ENCODE data around the gene CNTNAP2. TPM values are rescaled to one million over a fixed set of nuclear protein-coding genes. Genes with fewer than 3 reads are reported as not detected.

CNTNAP2 gene
- total RNA-seq, 1 donor = 7.6 TPM

DNA sequence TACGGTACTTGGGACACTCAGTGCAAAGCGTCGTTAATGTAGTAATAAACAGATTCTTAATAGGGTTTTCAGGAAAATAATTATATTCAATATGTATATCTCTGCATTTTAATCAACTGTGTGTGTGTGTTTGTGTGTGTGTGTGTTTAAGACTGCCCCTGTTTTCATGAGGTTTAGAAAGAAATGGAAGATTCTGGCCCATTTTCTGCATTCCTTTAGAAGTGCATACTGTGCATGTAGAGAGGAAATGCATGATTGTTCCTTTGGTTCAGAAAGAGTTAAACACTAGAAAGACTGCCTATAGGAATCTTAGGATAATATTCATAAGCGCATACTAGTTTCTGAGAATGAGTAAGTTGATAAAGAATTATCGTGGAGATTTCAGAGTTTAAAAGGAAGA, 975 bp downstream of the CNTNAP2 start:
- H3K4me2 ChIP-seq (ENCODE audit: insufficient read depth, low read length) = no peak overlapping the region
- no peaks in the 10 kb centered on the region for H4K20me1 ChIP-seq (ENCODE audit: insufficient read depth, low read length)
- TF ChIP-seq, protein P1, sequence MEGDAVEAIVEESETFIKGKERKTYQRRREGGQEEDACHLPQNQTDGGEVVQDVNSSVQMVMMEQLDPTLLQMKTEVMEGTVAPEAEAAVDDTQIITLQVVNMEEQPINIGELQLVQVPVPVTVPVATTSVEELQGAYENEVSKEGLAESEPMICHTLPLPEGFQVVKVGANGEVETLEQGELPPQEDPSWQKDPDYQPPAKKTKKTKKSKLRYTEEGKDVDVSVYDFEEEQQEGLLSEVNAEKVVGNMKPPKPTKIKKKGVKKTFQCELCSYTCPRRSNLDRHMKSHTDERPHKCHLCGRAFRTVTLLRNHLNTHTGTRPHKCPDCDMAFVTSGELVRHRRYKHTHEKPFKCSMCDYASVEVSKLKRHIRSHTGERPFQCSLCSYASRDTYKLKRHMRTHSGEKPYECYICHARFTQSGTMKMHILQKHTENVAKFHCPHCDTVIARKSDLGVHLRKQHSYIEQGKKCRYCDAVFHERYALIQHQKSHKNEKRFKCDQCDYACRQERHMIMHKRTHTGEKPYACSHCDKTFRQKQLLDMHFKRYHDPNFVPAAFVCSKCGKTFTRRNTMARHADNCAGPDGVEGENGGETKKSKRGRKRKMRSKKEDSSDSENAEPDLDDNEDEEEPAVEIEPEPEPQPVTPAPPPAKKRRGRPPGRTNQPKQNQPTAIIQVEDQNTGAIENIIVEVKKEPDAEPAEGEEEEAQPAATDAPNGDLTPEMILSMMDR (IDR thresholded peaks at IDR 0.05; ENCODE audit: extremely low read depth, low read depth, low read length) = no peak
- no peak overlapping the region for H2AFZ ChIP-seq (ENCODE audit: low read length)
- H3K4me3 ChIP-seq (ENCODE audit: insufficient read depth, low read length) = no peak overlapping the region
- no peaks in the 10 kb centered on the region for H3K27me3 ChIP-seq (ENCODE audit: insufficient read depth, low read length)
- no peak for DNase-seq (ENCODE audit: insufficient read length, low spot score, missing footprints)
- no peaks in the 10 kb centered on the region for H3K79me2 ChIP-seq (ENCODE audit: insufficient read depth, low read length)
- no peak overlapping the region for H3K27ac ChIP-seq (ENCODE audit: low read depth, low read length)
- H3K36me3 ChIP-seq (ENCODE audit: insufficient read depth, low read length) = no peaks in the 10 kb centered on the region
- no peaks in the 10 kb centered on the region for H3K4me1 ChIP-seq (ENCODE audit: insufficient read depth, low read length)
- no peaks in the 10 kb centered on the region for H3K9me3 ChIP-seq (ENCODE audit: low read depth, low read length)

DNA sequence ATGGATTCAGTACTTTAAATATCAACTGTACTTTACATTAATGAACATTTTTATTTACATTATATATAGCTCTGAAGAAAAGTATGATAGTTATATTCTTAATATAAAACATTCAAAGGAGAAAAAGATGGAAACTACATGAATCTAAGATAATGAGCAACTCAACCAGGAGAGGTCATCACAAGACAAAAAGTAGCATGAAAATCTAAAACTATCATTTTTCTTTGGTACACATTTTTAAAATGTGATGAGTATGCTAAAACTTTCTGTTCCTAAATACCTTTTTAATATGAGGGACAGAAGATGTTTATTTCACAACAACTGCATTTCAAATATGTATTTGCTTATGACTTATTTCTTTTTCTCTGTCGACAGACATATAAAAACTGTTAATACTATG, 2.4 kb downstream of the CNTNAP2 start:
- Histone ChIP-seq H3K4me2 (ENCODE audit: insufficient read depth, low read length) (no peak overlapping the region), H3K9me3 (ENCODE audit: low read depth, low read length) (no peaks in the 10 kb centered on the region), H3K4me1 (ENCODE audit: insufficient read depth, low read length) (no peaks in the 10 kb centered on the region), H3K27ac (ENCODE audit: low read depth, low read length) (no peak overlapping the region), H3K27me3 (ENCODE audit: insufficient read depth, low read length) (no peaks in the 10 kb centered on the region), H3K79me2 (ENCODE audit: insufficient read depth, low read length) (no peaks in the 10 kb centered on the region), H3K36me3 (ENCODE audit: insufficient read depth, low read length) (no peaks in the 10 kb centered on the region), H4K20me1 (ENCODE audit: insufficient read depth, low read length) (no peaks in the 10 kb centered on the region), H3K4me3 (ENCODE audit: insufficient read depth, low read length) (no peak overlapping the region), H2AFZ (ENCODE audit: low read length) (no peak overlapping the region)
- no peak for DNase-seq (ENCODE audit: insufficient read length, low spot score, missing footprints)
- TF ChIP-seq, protein P1 (IDR thresholded peaks at IDR 0.05; ENCODE audit: extremely low read depth, low read depth, low read length) = no peak

DNA sequence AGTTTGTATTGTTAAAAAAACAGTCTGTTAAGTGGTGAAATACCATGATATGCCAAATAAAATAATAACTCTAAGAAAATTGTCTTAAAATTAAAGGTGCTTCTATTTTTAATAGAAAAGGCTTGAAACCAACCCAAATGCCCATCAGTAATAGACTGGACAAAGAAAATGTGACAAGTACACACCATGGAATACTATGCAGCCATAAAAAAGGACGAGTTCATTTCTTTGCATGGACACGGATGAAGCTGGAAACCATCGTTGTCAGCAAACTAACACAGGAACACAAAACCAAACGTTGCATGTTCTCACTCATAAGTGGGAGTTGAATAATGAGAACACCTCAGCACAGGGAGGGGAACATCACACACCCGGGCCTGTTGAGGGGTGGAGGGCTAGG, 7.1 kb downstream of the CNTNAP2 start:
- TF ChIP-seq, protein P1 (IDR thresholded peaks at IDR 0.05; ENCODE audit: extremely low read depth, low read depth, low read length) = no peak
- Histone ChIP-seq H3K9me3 (ENCODE audit: low read depth, low read length) (peaks cover 3% of the 10 kb centered on the region), H4K20me1 (ENCODE audit: insufficient read depth, low read length) (no peaks in the 10 kb centered on the region), H3K4me1 (ENCODE audit: insufficient read depth, low read length) (no peaks in the 10 kb centered on the region), H3K4me2 (ENCODE audit: insufficient read depth, low read length) (no peak overlapping the region), H2AFZ (ENCODE audit: low read length) (no peak overlapping the region), H3K4me3 (ENCODE audit: insufficient read depth, low read length) (no peak overlapping the region), H3K79me2 (ENCODE audit: insufficient read depth, low read length) (no peaks in the 10 kb centered on the region), H3K36me3 (ENCODE audit: insufficient read depth, low read length) (no peaks in the 10 kb centered on the region), H3K27ac (ENCODE audit: low read depth, low read length) (no peak overlapping the region), H3K27me3 (ENCODE audit: insufficient read depth, low read length) (no peaks in the 10 kb centered on the region)
- no peak for DNase-seq (ENCODE audit: insufficient read length, low spot score, missing footprints)

DNA sequence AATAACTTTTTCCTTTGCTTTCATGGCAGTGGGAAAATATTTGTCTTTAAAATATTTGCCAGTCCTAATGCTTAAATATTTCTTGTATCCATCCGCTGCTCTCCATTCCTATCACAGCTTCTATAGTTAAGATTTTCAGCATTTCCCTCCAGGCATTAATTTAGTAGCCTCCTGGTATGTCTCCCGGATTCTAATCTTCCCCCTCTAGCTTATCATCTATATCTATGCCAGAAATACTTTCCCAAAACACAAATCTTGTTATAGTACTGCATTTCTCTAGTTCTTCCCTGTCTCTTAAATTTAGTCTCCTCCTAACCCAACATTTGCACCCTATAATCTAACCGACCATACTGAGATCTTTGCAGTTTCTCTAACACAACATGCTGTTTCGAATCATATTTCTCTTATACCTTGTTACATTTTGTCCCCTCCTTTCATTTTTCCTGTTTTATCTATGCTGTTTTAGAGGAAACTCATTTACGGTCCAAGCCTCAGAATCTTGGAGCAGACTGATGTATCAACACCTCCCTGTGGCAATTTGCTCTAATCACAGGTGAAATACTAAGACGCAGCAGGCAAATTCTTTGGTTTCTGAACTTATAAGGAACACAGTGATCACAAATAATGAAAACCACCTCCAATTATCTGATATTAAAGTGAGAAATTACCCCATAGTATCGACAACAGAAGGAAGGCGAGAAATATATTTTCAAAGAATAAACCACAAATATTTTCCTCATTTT, 10.3 kb downstream of the CNTNAP2 start:
- Histone ChIP-seq H3K79me2 (ENCODE audit: insufficient read depth, low read length) (no peaks in the 10 kb centered on the region), H3K9me3 (ENCODE audit: low read depth, low read length) (peaks cover 3% of the 10 kb centered on the region), H4K20me1 (ENCODE audit: insufficient read depth, low read length) (no peaks in the 10 kb centered on the region), H3K36me3 (ENCODE audit: insufficient read depth, low read length) (no peaks in the 10 kb centered on the region), H3K27ac (ENCODE audit: low read depth, low read length) (no peak overlapping the region), H3K27me3 (ENCODE audit: insufficient read depth, low read length) (no peaks in the 10 kb centered on the region), H3K4me1 (ENCODE audit: insufficient read depth, low read length) (no peaks in the 10 kb centered on the region), H2AFZ (ENCODE audit: low read length) (no peak overlapping the region), H3K4me3 (ENCODE audit: insufficient read depth, low read length) (no peak overlapping the region), H3K4me2 (ENCODE audit: insufficient read depth, low read length) (no peak overlapping the region)
- no peak for DNase-seq (ENCODE audit: insufficient read length, low spot score, missing footprints)
- TF ChIP-seq, protein P1 (IDR thresholded peaks at IDR 0.05; ENCODE audit: extremely low read depth, low read depth, low read length) = no peak
